ENCODE measurements around the gene ARHGEF3.
A peak's percentile ranks its signal among the peaks of the same experiment; 100 is the strongest.

The ARHGEF3 gene

GRCh38 chr3:56682462-56683121, 119.2 kb downstream of the ARHGEF3 start:
- peak; percentile 62 for DNase-seq (ENCODE audit: low read depth)

- no peak for DNase-seq (ENCODE audit: low read depth)
These were observed 119.7 kb downstream of the ARHGEF3 start for GRCh38 chr3:56681984-56682461.

GRCh38 chr3:56680054-56680580, 121.6 kb downstream of the ARHGEF3 start:
- no peak for DNase-seq (ENCODE audit: low read depth)
